ENCODE data around the gene FUT7. TPM values are rescaled to one million over a fixed set of nuclear protein-coding genes. Genes with fewer than 3 reads are reported as not detected.

FUT7 gene
- total and polyA plus RNA-seq, 9 of the 15 experiments (the other 6 are each of a cell fraction or from before 2014, with no cell fraction given): not detected

DNA sequence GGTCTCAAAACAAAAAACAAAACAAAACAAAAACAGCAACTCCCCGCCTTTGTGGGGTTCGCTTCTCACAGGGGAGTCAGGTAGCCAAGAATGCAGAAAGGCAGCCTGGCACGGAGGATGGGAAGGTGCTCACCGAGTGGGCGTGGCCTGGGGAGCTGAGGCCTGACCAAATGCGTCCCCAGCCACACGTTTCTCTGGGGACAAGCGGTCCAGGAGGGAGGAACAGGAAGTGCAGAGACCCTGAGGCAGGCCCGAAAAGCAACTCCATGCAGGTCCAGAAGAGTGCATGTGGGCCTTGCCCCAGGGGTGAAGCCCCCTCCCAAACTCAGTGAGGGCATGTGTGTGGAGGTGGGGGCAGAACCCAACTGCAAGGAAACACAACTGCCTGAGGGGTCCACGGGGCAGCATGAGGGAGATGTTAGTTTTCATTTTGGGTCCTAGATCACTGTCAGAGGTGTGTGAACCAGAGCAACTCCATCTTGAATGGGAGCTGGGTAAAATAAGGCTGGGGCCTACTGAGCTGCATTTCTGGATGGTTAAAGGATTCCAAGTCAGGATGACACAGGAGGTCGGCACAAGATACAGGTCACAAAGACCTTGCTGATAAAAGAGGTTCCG, 42.9 kb upstream of the FUT7 start (continued):
- TF ChIP-seq, protein P1, sequence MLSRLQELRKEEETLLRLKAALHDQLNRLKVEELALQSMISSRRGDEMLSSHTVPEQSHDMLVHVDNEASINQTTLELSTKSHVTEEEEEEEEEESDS (CRISPR knock-in tag; IDR thresholded peaks at IDR 0.05): peak; percentile 76
- TF ChIP-seq ZNF668 (CRISPR knock-in tag; IDR thresholded peaks at IDR 0.05): peak; percentile 98
- TF ChIP-seq, protein P2, sequence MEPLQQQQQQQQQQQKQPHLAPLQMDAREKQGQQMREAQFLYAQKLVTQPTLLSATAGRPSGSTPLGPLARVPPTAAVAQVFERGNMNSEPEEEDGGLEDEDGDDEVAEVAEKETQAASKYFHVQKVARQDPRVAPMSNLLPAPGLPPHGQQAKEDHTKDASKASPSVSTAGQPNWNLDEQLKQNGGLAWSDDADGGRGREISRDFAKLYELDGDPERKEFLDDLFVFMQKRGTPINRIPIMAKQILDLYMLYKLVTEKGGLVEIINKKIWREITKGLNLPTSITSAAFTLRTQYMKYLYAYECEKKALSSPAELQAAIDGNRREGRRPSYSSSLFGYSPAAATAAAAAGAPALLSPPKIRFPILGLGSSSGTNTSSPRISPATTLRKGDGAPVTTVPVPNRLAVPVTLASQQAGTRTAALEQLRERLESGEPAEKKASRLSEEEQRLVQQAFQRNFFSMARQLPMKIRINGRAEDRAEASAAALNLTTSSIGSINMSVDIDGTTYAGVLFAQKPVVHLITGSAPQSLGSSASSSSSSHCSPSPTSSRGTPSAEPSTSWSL (CRISPR knock-in tag; IDR thresholded peaks at IDR 0.05; ENCODE audit: borderline replicate concordance): peak; percentile 98
- peak; percentile 99 for TF ChIP-seq ZNF584 (CRISPR knock-in tag; IDR thresholded peaks at IDR 0.05; ENCODE audit: low read depth)
- TF ChIP-seq, protein P3, sequence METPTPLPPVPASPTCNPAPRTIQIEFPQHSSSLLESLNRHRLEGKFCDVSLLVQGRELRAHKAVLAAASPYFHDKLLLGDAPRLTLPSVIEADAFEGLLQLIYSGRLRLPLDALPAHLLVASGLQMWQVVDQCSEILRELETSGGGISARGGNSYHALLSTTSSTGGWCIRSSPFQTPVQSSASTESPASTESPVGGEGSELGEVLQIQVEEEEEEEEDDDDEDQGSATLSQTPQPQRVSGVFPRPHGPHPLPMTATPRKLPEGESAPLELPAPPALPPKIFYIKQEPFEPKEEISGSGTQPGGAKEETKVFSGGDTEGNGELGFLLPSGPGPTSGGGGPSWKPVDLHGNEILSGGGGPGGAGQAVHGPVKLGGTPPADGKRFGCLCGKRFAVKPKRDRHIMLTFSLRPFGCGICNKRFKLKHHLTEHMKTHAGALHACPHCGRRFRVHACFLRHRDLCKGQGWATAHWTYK (CRISPR knock-in tag; IDR thresholded peaks at IDR 0.05): peak; percentile 99
- TF ChIP-seq, protein P4, sequence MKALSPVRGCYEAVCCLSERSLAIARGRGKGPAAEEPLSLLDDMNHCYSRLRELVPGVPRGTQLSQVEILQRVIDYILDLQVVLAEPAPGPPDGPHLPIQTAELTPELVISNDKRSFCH (CRISPR knock-in tag; IDR thresholded peaks at IDR 0.05): peak; percentile 96
- TF ChIP-seq, protein P4 (tag; IDR thresholded peaks at IDR 0.05): peak; percentile 100
- peak; percentile 99 for TF ChIP-seq ZNF197 (CRISPR knock-in tag; IDR thresholded peaks at IDR 0.05; ENCODE audit: low read depth)
- TF ChIP-seq ERF (CRISPR knock-in tag; IDR thresholded peaks at IDR 0.05): peak; percentile 100
- TF ChIP-seq, protein P5, sequence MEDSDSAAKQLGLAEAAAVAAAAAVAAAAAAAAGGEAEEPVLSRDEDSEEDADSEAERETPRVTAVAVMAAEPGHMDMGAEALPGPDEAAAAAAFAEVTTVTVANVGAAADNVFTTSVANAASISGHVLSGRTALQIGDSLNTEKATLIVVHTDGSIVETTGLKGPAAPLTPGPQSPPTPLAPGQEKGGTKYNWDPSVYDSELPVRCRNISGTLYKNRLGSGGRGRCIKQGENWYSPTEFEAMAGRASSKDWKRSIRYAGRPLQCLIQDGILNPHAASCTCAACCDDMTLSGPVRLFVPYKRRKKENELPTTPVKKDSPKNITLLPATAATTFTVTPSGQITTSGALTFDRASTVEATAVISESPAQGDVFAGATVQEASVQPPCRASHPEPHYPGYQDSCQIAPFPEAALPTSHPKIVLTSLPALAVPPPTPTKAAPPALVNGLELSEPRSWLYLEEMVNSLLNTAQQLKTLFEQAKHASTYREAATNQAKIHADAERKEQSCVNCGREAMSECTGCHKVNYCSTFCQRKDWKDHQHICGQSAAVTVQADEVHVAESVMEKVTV (CRISPR knock-in tag; IDR thresholded peaks at IDR 0.05): peak; percentile 91
- no peak for TF ChIP-seq CEBPG (CRISPR knock-in tag; IDR thresholded peaks at IDR 0.05)
- TF ChIP-seq CEBPG (tag; conservative IDR thresholded peaks at IDR 0.05 in 1 of 2, IDR thresholded peaks at IDR 0.05 in 1 of 2): no peak
- TF ChIP-seq, protein P6, sequence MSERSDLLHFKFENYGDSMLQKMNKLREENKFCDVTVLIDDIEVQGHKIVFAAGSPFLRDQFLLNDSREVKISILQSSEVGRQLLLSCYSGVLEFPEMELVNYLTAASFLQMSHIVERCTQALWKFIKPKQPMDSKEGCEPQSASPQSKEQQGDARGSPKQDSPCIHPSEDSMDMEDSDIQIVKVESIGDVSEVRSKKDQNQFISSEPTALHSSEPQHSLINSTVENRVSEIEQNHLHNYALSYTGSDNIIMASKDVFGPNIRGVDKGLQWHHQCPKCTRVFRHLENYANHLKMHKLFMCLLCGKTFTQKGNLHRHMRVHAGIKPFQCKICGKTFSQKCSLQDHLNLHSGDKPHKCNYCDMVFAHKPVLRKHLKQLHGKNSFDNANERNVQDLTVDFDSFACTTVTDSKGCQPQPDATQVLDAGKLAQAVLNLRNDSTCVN (CRISPR knock-in tag; IDR thresholded peaks at IDR 0.05): peak; percentile 99
- TF ChIP-seq, protein P7, sequence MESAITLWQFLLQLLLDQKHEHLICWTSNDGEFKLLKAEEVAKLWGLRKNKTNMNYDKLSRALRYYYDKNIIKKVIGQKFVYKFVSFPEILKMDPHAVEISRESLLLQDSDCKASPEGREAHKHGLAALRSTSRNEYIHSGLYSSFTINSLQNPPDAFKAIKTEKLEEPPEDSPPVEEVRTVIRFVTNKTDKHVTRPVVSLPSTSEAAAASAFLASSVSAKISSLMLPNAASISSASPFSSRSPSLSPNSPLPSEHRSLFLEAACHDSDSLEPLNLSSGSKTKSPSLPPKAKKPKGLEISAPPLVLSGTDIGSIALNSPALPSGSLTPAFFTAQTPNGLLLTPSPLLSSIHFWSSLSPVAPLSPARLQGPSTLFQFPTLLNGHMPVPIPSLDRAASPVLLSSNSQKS (CRISPR knock-in tag; IDR thresholded peaks at IDR 0.05): peak; percentile 97
- no peak for TF ChIP-seq NCOA2 (IDR thresholded peaks at IDR 0.05; ENCODE audit: partially characterized antibody in 2 of 2)
- no peak for TF ChIP-seq BRF1 (IDR thresholded peaks at IDR 0.05; ENCODE audit: borderline replicate concordance, extremely low read depth, insufficient read length)
- TF ChIP-seq, protein P8, sequence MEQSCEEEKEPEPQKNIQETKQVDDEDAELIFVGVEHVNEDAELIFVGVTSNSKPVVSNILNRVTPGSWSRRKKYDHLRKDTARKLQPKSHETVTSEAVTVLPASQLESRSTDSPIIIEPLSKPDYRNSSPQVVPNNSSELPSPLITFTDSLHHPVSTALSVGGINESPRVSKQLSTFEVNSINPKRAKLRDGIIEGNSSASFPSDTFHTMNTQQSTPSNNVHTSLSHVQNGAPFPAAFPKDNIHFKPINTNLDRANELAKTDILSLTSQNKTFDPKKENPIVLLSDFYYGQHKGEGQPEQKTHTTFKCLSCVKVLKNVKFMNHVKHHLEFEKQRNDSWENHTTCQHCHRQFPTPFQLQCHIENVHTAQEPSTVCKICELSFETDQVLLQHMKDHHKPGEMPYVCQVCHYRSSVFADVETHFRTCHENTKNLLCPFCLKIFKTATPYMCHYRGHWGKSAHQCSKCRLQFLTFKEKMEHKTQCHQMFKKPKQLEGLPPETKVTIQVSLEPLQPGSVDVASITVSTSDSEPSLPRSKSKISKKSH (CRISPR knock-in tag; IDR thresholded peaks at IDR 0.05): peak; percentile 58; the same call in 1 of the 2 replicates
- TF ChIP-seq DDX20 (tag; IDR thresholded peaks at IDR 0.05; ENCODE audit: low read depth): peak; percentile 98
